Liver (tissue), 3 donors: Measurements from ENCODE around the gene MRPL41.

Source experiments
- CTCF ChIP-seq: fragments of 150-350 bp; IDR thresholded peaks from 2 replicates; pipeline ENCODE4 v1.5.1; 2017; ENCODE audit warnings: improper control_type of control experiment, low read depth, low read length; ENCODE audit not compliant: missing input control
- EGR1 ChIP-seq, 2 donors: IDR thresholded peaks; 2 replicates each; pipeline ENCODE4 v1.6.1; 2016 to 2018; ENCODE audit warnings: antibody characterized with exemption in 2 of 2, low read depth in 2 of 2
- FOXA1 ChIP-seq: IDR thresholded peaks from 2 replicates; pipeline ENCODE4 v1.6.1; 2016; ENCODE audit warnings: antibody characterized with exemption
- GABPA ChIP-seq, 2 donors: IDR thresholded peaks in 1 of 2; conservative IDR thresholded peaks in 1 of 2; 2 replicates each; pipeline ENCODE4 v1.6.1; 2016; ENCODE audit warnings: antibody characterized with exemption in 2 of 2, mild to moderate bottlenecking in 1 of 2, moderate library complexity in 1 of 2
- MAX ChIP-seq: IDR thresholded peaks from 2 replicates; pipeline ENCODE4 v1.6.1; 2016; ENCODE audit warnings: antibody characterized with exemption
- RAD21 ChIP-seq, 2 donors: IDR thresholded peaks; 2 replicates each; pipeline ENCODE4 v1.6.1; 2016; ENCODE audit warnings: antibody characterized with exemption in 2 of 2, mild to moderate bottlenecking in 2 of 2
- RXRA ChIP-seq, 2 donors: IDR thresholded peaks; 2 replicates each; pipeline ENCODE4 v1.6.1; 2017 to 2018; ENCODE audit warnings: antibody characterized with exemption in 2 of 2, mild to moderate bottlenecking in 1 of 2
- SP1 ChIP-seq: IDR thresholded peaks from 2 replicates; pipeline ENCODE4 v1.6.1; 2018; ENCODE audit warnings: antibody characterized with exemption, mild to moderate bottlenecking
- TAF1 ChIP-seq: conservative IDR thresholded peaks from 2 replicates; pipeline ENCODE4 v1.6.1; 2016; ENCODE audit warnings: antibody characterized with exemption, mild to moderate bottlenecking
- YY1 ChIP-seq: IDR thresholded peaks from 2 replicates; pipeline ENCODE4 v1.6.1; 2016; ENCODE audit warnings: antibody characterized with exemption, mild to moderate bottlenecking
- ZBTB33 ChIP-seq: IDR thresholded peaks from 2 replicates; pipeline ENCODE4 v1.6.1; 2016; ENCODE audit warnings: antibody characterized with exemption
- donor health status: healthy.
- donor health status: healthy.

DNA sequence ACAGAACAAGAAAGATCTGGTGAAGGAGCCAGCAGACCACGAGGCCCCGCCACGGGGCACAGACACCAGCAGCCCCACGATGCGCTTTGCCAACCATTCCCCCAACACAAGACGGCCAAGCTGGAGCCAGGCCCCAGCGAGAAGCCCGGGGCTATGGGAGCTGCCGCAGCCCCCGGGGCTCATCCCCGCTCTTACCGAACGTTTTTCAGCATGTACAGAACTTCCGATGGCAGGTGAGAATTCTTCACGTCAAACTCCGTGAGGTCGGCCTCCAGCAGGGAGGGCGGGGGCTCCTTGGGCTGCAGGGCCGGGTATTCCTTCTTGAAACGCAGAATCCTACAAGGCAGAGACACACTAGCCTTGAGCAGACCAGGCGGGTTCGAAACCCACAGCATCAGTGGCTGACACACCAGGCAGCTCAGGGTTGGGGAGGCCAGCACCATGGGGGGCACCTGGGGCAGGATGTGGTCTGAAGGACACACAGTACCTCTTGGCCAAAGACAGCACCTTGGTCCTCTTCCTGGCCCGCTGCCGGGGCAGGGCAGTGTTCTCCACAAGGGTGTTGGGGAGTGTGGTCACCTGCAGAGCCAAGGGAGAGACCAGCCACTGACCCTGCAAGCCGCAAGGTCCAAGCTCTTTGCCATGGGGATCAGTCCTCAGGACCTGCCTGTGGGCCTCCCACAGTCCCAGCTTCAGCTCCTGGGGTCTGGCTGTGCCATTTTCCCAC is 8.3 kb upstream of the MRPL41 start:
- TF ChIP-seq TAF1 (no peak), CTCF (no peak), EGR1 (IDR thresholded peaks at IDR 0.05; ENCODE audit: low read depth in 2 of 2) (no peak), FOXA1 (no peak), RAD21 (IDR thresholded peaks at IDR 0.05) (no peak), SP1 (no peak), YY1 (no peak), GABPA (IDR thresholded peaks at IDR 0.05 in 1 of 2, conservative IDR thresholded peaks at IDR 0.05 in 1 of 2) (no peak), MAX (no peak), RXRA (IDR thresholded peaks at IDR 0.05) (no peak), ZBTB33 (no peak)
